SH-SY5Y (cell line): ENCODE results near the gene ZNF22.

Experiments used
- GATA2 ChIP-seq: IDR thresholded peaks from 2 replicates; pipeline ENCODE4 v1.6.1; 2011; ENCODE audit warnings: mild to moderate bottlenecking, low read depth, low read length
- GATA3 ChIP-seq: IDR thresholded peaks from 2 replicates; pipeline ENCODE4 v1.6.1; 2011; ENCODE audit warnings: low read depth, mild to moderate bottlenecking, low read length, moderate library complexity

The ZNF22 gene

GRCh38 chr10:44970812-44971395 lies 29.8 kb upstream of the ZNF22 start:
- TF ChIP-seq GATA3: no peak
- TF ChIP-seq GATA2: no peak

- no peak for TF ChIP-seq GATA2
- no peak for TF ChIP-seq GATA3
Measured at GRCh38 chr10:44971434-44971833, 29.3 kb upstream of the ZNF22 start.

GRCh38 chr10:44971935-44972757 lies 28.6 kb upstream of the ZNF22 start:
- TF ChIP-seq GATA3: no peak

GRCh38 chr10:44972874-44973306 lies 27.8 kb upstream of the ZNF22 start:
- TF ChIP-seq GATA3 (no peak), GATA2 (no peak)

GRCh38 chr10:44973323-44974081 lies 27.2 kb upstream of the ZNF22 start:
- TF ChIP-seq GATA3: no peak
- TF ChIP-seq GATA2: no peak

GRCh38 chr10:44974082-44974627 lies 26.6 kb upstream of the ZNF22 start:
- TF ChIP-seq GATA3: no peak
- no peak for TF ChIP-seq GATA2

- no peak for TF ChIP-seq GATA3
- TF ChIP-seq GATA2: no peak
Measured at GRCh38 chr10:44974628-44975430, 25.9 kb upstream of the ZNF22 start.

GRCh38 chr10:44975431-44976331 lies 25.0 kb upstream of the ZNF22 start:
- no peak for TF ChIP-seq GATA2
- no peak for TF ChIP-seq GATA3

- TF ChIP-seq GATA3: no peak
- no peak for TF ChIP-seq GATA2
Measured at GRCh38 chr10:44976352-44977198, 24.1 kb upstream of the ZNF22 start.

- TF ChIP-seq GATA3 (no peak), GATA2 (no peak)
Measured at GRCh38 chr10:44977287-44978212, 23.2 kb upstream of the ZNF22 start.

- TF ChIP-seq GATA3 (no peak), GATA2 (peak; percentile 62; the same call in 1 of the 2 replicates)
Measured at GRCh38 chr10:44978213-44978569, 22.5 kb upstream of the ZNF22 start.
